GM18499 (cell line): ENCODE measurements around the gene C17orf67.

ENCODE experiments used
- ATAC-seq: cut with Tn5 transposase; IDR thresholded peaks from one replicate; pipeline ENCODE4 v1.9.1; 2021; ENCODE audit warnings: moderate number of reproducible peaks; ENCODE audit not compliant: insufficient read depth, unreplicated experiment

The C17orf67 gene

GRCh38 chr17:56834380-56835263 is 902 bp upstream of the C17orf67 start:
- ATAC-seq, result peak; percentile 32

- peak; percentile 37 for ATAC-seq
Observed at GRCh38 chr17:56833057-56833808, 487 bp downstream of the C17orf67 start.

- ATAC-seq, result no peak
Observed at GRCh38 chr17:56832446-56832845, 1.3 kb downstream of the C17orf67 start.

- ATAC-seq, result no peak
Observed at GRCh38 chr17:56831369-56832095, 2.2 kb downstream of the C17orf67 start.

- ATAC-seq, result no peak
Observed at GRCh38 chr17:56830726-56831368, 2.9 kb downstream of the C17orf67 start.

GRCh38 chr17:56826611-56827414 is 6.9 kb downstream of the C17orf67 start:
- ATAC-seq, result no peak

GRCh38 chr17:56824503-56824902 is 9.2 kb downstream of the C17orf67 start:
- no peak for ATAC-seq

- ATAC-seq, result no peak
Observed at GRCh38 chr17:56823848-56824247, 9.9 kb downstream of the C17orf67 start.

GRCh38 chr17:56822725-56823124 is 11.0 kb downstream of the C17orf67 start:
- ATAC-seq, result no peak

GRCh38 chr17:56821847-56822534 is 11.7 kb downstream of the C17orf67 start:
- ATAC-seq, result no peak

GRCh38 chr17:56820207-56820606 is 13.5 kb downstream of the C17orf67 start:
- no peak for ATAC-seq

- ATAC-seq, result no peak
Observed at GRCh38 chr17:56819431-56820145, 14.1 kb downstream of the C17orf67 start.

GRCh38 chr17:56819030-56819429 is 14.7 kb downstream of the C17orf67 start:
- no peak for ATAC-seq

GRCh38 chr17:56817066-56817465 is 16.7 kb downstream of the C17orf67 start:
- ATAC-seq, result no peak

GRCh38 chr17:56815711-56816110 is 18.0 kb downstream of the C17orf67 start:
- ATAC-seq, result no peak

- ATAC-seq, result no peak
Observed at GRCh38 chr17:56812901-56813388, 20.8 kb downstream of the C17orf67 start.

GRCh38 chr17:56810891-56811775 is 22.6 kb downstream of the C17orf67 start:
- no peak for ATAC-seq
